GM21717 (cell line): ENCODE data around the gene IQUB.
"Not testable (repeated sequence)": the region's sequence is repeated elsewhere in the genome, so short reads cannot be mapped to it uniquely, and the experiment has no call there.

Experiments used
- ATAC-seq: cut with Tn5 transposase; IDR thresholded peaks from one replicate; pipeline ENCODE4 v1.9.1; 2021; ENCODE audit warnings: mild to moderate bottlenecking, moderate library complexity; ENCODE audit not compliant: unreplicated experiment

IQUB gene

DNA sequence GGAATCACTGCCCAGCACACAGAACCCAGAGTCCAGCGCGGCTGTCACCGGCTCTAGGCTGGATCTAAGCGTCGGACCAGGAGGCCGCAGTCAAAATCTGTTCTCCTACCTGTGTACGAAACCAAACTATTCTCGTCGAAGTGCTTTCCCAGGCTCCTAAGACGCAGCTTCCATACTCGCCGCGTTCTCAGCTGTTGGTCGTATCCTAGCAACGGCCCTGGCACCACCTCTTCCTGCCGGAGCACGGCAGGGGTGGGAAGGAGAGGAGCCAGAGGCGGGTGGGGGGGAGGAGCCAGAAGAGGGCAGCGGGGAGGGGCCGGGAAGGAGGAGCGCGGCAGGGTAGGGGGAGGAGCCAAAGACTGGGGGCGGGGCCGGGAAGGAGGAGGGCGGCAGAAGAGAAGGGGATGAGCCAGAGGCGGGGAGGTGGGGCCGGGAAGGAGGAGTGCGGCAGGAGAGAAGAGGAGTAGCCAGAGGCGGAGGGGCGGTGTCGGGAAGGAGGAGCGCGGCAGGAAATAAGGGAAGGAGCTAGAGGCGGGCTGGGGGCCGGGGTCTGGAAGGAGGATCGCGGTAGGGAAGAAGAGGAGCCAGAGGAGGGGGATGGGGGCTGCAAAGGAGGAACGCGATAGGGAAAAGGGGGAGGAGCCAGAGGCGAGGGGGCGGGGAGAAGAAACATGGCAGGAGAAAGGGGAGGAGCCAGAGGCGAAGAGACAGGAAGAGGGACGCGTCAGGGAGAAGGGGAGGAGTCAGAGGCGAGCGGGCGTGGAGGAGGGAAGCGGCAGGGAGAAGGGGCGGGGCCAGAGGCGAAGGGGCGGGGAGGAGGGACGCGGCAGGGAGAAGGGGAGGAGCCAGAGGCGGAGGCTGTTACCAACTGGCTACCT, at the start of gene IQUB:
Gene IQUB, minus strand, starts transcription at position 213 of the 878 bp plus-strand sequence. CDS start 22,255 bp downstream, outside the sequence.
- peak; percentile 89 for ATAC-seq

- ATAC-seq, result no peak
Measured at GRCh38 chr7:123583821-123584220, 49.4 kb upstream of the IQUB start.

- no peak for ATAC-seq
Measured at GRCh38 chr7:123581162-123581459, 46.7 kb upstream of the IQUB start.

GRCh38 chr7:123580406-123581161, 46.2 kb upstream of the IQUB start:
- peak; percentile 84 for ATAC-seq

DNA sequence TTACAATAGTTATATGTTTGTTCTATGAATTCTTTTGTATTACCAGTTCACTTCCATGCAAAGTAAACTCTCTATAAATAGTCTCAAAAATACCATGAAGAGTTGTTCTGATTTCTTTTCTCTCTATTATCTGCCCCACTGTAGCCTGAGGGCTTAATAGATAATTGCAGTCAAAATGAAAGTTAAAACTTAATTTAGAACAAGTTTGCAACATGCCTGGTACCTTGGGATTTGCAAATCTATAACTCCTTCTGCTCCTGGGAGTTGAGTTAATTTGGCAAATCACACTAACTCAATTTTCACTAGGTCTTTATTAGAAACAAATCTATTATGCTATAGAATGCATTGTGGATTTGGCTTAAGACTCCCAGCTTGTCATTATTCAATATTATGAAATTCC, 45.0 kb upstream of the IQUB start:
- ATAC-seq, result no peak

DNA sequence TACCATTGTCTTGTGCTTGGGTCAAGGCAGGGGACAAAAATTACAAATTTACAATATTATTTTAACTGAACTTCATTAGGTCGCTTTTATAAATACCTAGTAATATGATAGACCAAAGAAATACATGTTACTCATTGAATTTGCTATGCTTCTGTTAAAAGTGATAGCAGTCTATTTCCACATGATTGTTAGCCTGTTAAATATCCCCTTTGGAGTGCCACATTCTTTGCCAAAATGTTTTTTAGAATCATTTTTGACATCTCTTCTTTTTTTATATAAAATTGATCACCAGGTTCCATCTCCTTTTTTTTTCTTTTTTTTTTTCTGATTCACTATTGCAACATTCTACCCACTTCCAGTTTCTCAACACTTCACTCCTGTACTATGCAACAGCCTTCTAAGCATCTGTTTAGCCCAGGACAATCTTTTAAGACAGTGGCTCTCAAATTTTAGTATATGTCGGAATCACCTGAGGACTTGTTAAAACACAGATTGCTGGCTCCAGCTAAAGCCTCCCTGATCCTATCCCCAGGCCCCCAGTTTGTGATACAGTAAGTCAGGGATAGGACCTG, 39.6 kb upstream of the IQUB start:
- no peak for ATAC-seq

- no peak for ATAC-seq
Measured at GRCh38 chr7:123573341-123573740, 38.9 kb upstream of the IQUB start.

GRCh38 chr7:123571684-123572083, 37.3 kb upstream of the IQUB start:
- ATAC-seq, result no peak

GRCh38 chr7:123571187-123571586, 36.8 kb upstream of the IQUB start:
- no peak for ATAC-seq

DNA sequence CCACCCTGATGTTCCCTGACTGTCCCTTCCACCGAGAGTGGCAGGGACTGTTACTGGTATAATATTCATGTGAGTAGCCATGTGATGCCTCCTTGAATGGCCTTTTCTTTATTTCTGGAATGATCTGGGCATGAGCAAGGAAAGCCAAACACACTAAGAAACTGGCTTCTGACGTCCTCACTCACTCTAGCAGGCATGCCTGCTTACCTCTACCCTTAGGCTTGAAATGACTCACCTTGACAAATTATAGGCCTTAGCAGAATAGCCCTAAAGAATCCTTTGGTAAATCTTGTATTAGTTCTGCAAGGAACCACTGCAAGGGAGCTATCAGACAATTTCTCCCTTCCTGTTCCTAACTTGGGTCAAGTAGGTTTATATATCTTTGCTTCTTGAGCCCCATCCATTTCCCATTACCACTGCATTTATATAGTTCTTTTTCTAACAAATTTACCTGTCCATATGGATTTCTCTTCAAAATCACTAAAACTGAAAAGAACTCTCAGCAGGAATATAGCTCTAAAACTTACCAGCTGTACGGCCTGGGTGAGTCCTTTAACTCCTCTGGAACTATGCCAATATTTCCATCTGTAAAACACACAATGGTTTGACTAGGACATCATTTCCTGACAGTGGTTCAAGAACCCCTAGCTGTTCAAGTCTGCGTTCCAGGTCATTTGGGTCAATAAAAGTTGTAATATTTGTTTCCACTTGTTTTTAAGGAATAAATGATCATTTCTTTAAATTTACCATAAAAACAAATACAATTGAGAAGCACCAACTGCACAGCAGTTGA, 36.2 kb upstream of the IQUB start:
- ATAC-seq, result no peak

DNA sequence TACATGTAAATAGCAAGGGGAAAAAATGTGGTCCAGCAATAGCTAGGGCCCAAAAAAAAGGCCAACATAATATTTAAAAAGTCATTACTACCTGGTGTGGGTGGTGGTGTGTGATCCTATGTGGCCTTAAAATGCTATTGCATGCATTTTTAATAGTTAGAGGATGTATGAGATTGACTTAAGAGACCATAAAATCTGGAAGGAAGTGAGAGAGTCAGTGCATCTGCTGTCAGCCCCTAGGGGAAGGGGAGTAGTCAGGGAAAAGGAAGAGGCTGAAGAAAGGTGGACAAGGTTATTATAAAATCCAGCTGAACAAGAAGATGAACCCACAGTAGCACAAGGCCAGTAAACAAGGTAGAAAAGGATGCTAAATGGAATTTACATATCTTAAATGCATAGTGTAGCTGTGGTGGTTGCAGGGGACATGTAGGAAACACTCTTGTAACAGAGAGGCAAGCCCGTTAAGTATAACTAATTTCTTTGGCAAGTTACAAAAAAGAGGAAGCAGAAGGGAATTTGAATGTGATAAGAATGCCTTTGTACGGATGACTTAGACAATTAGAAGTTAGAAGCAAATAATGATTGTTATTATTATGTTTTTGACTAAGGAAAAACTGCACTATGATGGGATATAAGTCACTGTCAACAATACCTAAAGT, 35.1 kb upstream of the IQUB start:
- no peak for ATAC-seq

GRCh38 chr7:123562121-123562520, 27.7 kb upstream of the IQUB start:
- ATAC-seq, result no peak

GRCh38 chr7:123558289-123558874, 24.0 kb upstream of the IQUB start:
- ATAC-seq, result no peak

GRCh38 chr7:123557398-123558288, 23.2 kb upstream of the IQUB start, which contains the start of gene NDUFA5:
Gene NDUFA5, minus strand, starts transcription at chr7:123557818. Its CDS starts 23 bp downstream, at chr7:123557795.
- ATAC-seq, result peak; percentile 99

GRCh38 chr7:123557016-123557397, 22.6 kb upstream of the IQUB start:
- no peak for ATAC-seq

- no peak for ATAC-seq
Measured at GRCh38 chr7:123555484-123555883, 21.1 kb upstream of the IQUB start.

GRCh38 chr7:123553159-123553558, 18.8 kb upstream of the IQUB start:
- no peak for ATAC-seq

- no peak for ATAC-seq
Measured at GRCh38 chr7:123552641-123553040, 18.2 kb upstream of the IQUB start.

DNA sequence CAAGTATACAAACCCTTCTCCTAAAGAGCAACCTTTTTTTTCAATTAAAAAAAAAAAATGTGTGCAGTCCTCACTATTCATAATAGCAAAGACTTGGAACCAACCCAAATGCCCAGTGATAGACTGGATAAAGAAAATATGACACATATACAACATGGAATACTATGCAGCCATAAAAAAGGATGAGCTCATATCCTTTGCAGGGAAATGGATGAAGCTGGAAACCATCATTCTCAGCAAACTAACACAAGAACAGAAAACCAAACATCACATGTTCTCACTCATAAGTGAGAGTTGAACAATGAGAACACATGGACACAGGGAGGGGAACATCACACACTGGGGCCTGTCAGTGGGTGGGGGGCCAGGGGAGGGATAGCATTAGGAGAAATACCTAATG, 17.7 kb upstream of the IQUB start:
- ATAC-seq, result not testable (repeated sequence)
